Thyroid gland (tissue), 4 donors: ENCODE results near the gene SYNRG. TPM values are rescaled to one million over a fixed set of nuclear protein-coding genes. Genes with fewer than 3 reads are reported as not detected.

Source experiments
- DNase-seq, 2 donors: peaks; one replicate each; pipeline ENCODE4 v3.0.0-alpha.2; 2019
- H3K27ac ChIP-seq, 3 donors: fragments of 200-600 bp; sonication (generic); 1 replicate in 2 of 3; 2 replicates in 1 of 3; pipeline ENCODE4 v1.5.1; 2016 to 2019; ENCODE audit warnings: mild to moderate bottlenecking in 1 of 3, moderate library complexity in 1 of 3
- H3K27me3 ChIP-seq: fragments of 200-600 bp; sonication (generic); one replicate; pipeline ENCODE4 v1.5.1; 2019
- H3K36me3 ChIP-seq, 2 donors: fragments of 200-600 bp; sonication (generic); one replicate each; pipeline ENCODE4 v1.5.1; 2016 to 2019
- H3K4me1 ChIP-seq, 2 donors: fragments of 200-600 bp; sonication (generic); one replicate each; pipeline ENCODE4 v1.5.1; 2017 to 2019
- H3K4me3 ChIP-seq, 3 donors: fragments of 200-600 bp; sonication (generic); replicated peaks in 1 of 3; 1 replicate in 2 of 3; 2 replicates in 1 of 3; pipeline ENCODE4 v1.5.1; 2016; ENCODE audit warnings: mild to moderate bottlenecking in 1 of 3
- H3K9me3 ChIP-seq: fragments of 200-600 bp; sonication (generic); one replicate; pipeline ENCODE4 v1.5.1; 2017
- POLR2A ChIP-seq, 2 donors: fragments of 450-650 bp; IDR thresholded peaks; one replicate each; pipeline ENCODE4 v1.6.1; 2017; ENCODE audit warnings: antibody characterized with exemption in 2 of 2, mild to moderate bottlenecking in 2 of 2, moderate library complexity in 1 of 2
- WGBS, 2 donors: methylation state at CpG; one replicate each; pipeline ENCODE4 v1.1.5; 2017; 5-methylcytosine and 5-hydroxymethylcytosine counted together
- intact Hi-C: fragments of 100-400 bp; cut with DNase I; formaldehyde crosslinking; loops from one replicate; pipeline ENCODE4 v1.15.1; 2023
- total RNA-seq, 4 donors: library from RNA; depleted of rRNA; stranded (reverse); fragments of >200 nt; gene quantifications; one replicate each; pipeline ENCODE4 v1.2.3, GENCODE V29; 2016
- TF ChIP-seq, protein P1 (sequence below), 6 experiments: fragments of 200-600 bp in 3 of 6; fragments of 450-650 bp in 3 of 6; sonication (generic) in 3 of 6; IDR thresholded peaks; one replicate each; pipeline ENCODE4 v1.5.1; 2016 to 2019; ENCODE audit warnings: antibody characterized with exemption in 6 of 6, mild to moderate bottlenecking in 2 of 6, inconsistent platforms in 1 of 6, moderate library complexity in 1 of 6

The SYNRG gene
- total RNA-seq, 4 donors from 2014 or later: 33.4 to 54.1 (median 41.6) TPM

GRCh38 chr17:37648555-37648954 is 39.3 kb upstream of the SYNRG start:
- Histone ChIP-seq H3K27ac (peak overlapping the region in 1 of 3 donors; percentile 48), H3K4me3 (no peak overlapping the region), H3K36me3 (no peaks in the 10 kb centered on the region), H3K9me3 (no peaks in the 10 kb centered on the region), H3K27me3 (no peaks in the 10 kb centered on the region), H3K4me1 (peaks cover 18 to 28% of the 10 kb centered on the region in 2 donors)
- WGBS, 2 donors: 10 to 17% methylated on average over 2 of the region's 2 CpGs
- intact Hi-C loops: no loop called here
- peak in 1 of 2 donors; percentile 2 for DNase-seq
- TF ChIP-seq POLR2A (IDR thresholded peaks at IDR 0.05): no peak
- TF ChIP-seq, protein P1, sequence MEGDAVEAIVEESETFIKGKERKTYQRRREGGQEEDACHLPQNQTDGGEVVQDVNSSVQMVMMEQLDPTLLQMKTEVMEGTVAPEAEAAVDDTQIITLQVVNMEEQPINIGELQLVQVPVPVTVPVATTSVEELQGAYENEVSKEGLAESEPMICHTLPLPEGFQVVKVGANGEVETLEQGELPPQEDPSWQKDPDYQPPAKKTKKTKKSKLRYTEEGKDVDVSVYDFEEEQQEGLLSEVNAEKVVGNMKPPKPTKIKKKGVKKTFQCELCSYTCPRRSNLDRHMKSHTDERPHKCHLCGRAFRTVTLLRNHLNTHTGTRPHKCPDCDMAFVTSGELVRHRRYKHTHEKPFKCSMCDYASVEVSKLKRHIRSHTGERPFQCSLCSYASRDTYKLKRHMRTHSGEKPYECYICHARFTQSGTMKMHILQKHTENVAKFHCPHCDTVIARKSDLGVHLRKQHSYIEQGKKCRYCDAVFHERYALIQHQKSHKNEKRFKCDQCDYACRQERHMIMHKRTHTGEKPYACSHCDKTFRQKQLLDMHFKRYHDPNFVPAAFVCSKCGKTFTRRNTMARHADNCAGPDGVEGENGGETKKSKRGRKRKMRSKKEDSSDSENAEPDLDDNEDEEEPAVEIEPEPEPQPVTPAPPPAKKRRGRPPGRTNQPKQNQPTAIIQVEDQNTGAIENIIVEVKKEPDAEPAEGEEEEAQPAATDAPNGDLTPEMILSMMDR (IDR thresholded peaks at IDR 0.05): no peak

DNA sequence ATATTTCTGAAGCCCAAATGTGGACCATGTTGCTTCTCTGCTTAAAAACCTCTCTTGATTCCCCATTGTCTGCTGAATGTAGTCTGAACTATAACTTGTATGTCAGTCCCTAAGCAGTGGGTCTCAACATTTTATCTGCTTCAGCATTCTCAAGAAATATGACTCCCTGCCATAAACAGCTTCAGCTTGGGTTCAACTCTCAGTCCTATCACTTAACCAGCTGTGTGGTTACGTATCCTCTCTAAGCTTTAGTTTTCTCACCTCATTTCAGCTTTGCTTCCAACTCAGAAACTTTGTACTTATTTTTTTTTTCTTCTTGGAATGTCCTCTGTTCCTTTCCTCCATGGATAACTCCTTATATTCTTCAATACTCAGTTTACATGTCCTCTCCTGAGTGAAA is 38.6 kb upstream of the SYNRG start:
- 80 to 86% methylated on average over 1 of the region's 1 CpG for WGBS, 2 donors
- no peaks in the 10 kb centered on the region for H3K27me3 ChIP-seq
- H3K9me3 ChIP-seq: no peaks in the 10 kb centered on the region
- no peak for DNase-seq
- H3K36me3 ChIP-seq: no peaks in the 10 kb centered on the region
- intact Hi-C loops: no loop called here
- H3K4me3 ChIP-seq: no peak overlapping the region
- no peak for TF ChIP-seq POLR2A (IDR thresholded peaks at IDR 0.05)
- TF ChIP-seq, protein P1 (IDR thresholded peaks at IDR 0.05): no peak
- H3K4me1 ChIP-seq: peaks cover 18 to 28% of the 10 kb centered on the region in 2 donors
- no peak overlapping the region for H3K27ac ChIP-seq

GRCh38 chr17:37643869-37644268 is 34.7 kb upstream of the SYNRG start:
- Histone ChIP-seq H3K36me3 (peaks cover 0 to 6% of the 10 kb centered on the region in 2 donors), H3K9me3 (no peaks in the 10 kb centered on the region), H3K4me1 (peaks cover 19 to 25% of the 10 kb centered on the region in 2 donors), H3K27me3 (no peaks in the 10 kb centered on the region), H3K27ac (no peak overlapping the region), H3K4me3 (peak overlapping the region in 1 of 3 donors; percentile 93)
- no peak for DNase-seq
- intact Hi-C loops: no loop called here
- WGBS, 2 donors: 10 to 14% methylated on average over 3 of the region's 3 CpGs
- TF ChIP-seq, protein P1 (IDR thresholded peaks at IDR 0.05): no peak
- no peak for TF ChIP-seq POLR2A (IDR thresholded peaks at IDR 0.05)

- WGBS, 2 donors: 1% methylated on average over 43 of the region's 43 CpGs
Measured at GRCh38 chr17:37643118-37643766, 34.0 kb upstream of the SYNRG start, which contains the start of gene DDX52. Gene DDX52, minus strand, starts transcription at chr17:37643446. Its CDS starts 26 bp downstream, at chr17:37643420.

More at GRCh38 chr17:37643118-37643766, 34.0 kb upstream of the SYNRG start, which contains the start of gene DDX52:
- peaks cover 0 to 6% of the 10 kb centered on the region in 2 donors for H3K36me3 ChIP-seq
- peak in 1 of 2 donors; percentile 79 for TF ChIP-seq POLR2A (IDR thresholded peaks at IDR 0.05)
- TF ChIP-seq, protein P1 (IDR thresholded peaks at IDR 0.05): no peak
- peak within 1 kb of the TSS; percentile 63 to 90 (median 78) for H3K27ac ChIP-seq
- H3K9me3 ChIP-seq: no peaks in the 10 kb centered on the region
- H3K4me3 ChIP-seq: peak within 1 kb of the TSS; percentile 13 to 93 (median 71)
- intact Hi-C loops: no loop called here
- no peaks in the 10 kb centered on the region for H3K27me3 ChIP-seq
- H3K4me1 ChIP-seq: peaks cover 17 to 20% of the 10 kb centered on the region in 2 donors
- DNase-seq: peak; percentile 90 to 92
